Measurements from ENCODE around the gene TMCC1. TPM values are rescaled to one million over a fixed set of nuclear protein-coding genes. Genes with fewer than 3 reads are reported as not detected.

Gene TMCC1
- total and polyA plus RNA-seq, 10 of the 15 experiments (the other 5 are each of a cell fraction or from before 2014, with no cell fraction given): 2.3 to 21.1 (median 8.4) TPM

- no peak for DNase-seq (ENCODE audit: low read depth, low spot score)
- Histone ChIP-seq H3K79me2 (ENCODE audit: control insufficient read depth, insufficient read depth, low read length) (no peaks in the 10 kb centered on the region), H3K4me1 (ENCODE audit: control insufficient read depth, insufficient read depth, low read length) (no peaks in the 10 kb centered on the region), H3K4me3 (no peak overlapping the region), H4K20me1 (ENCODE audit: control insufficient read depth, insufficient read depth) (no peaks in the 10 kb centered on the region), H3K4me2 (ENCODE audit: control insufficient read depth, insufficient read depth) (no peak overlapping the region), H3K27me3 (replicated peaks in 1 of 2; ENCODE audit: control insufficient read depth in 2 of 2, insufficient read depth in 2 of 2, low read length in 1 of 2) (no peaks in the 10 kb centered on the region), H3K9ac (ENCODE audit: control insufficient read depth, insufficient read depth, low read length) (no peak overlapping the region), H3K9me3 (replicated peaks; ENCODE audit: control insufficient read depth, insufficient read depth, low read length) (no peaks in the 10 kb centered on the region), H3K36me3 (ENCODE audit: control insufficient read depth in 2 of 2, insufficient read depth in 2 of 2, low read length in 1 of 2) (no peaks in the 10 kb centered on the region), H3K27ac (ENCODE audit: control insufficient read depth, insufficient read depth) (no peak overlapping the region), H2AFZ (ENCODE audit: control insufficient read depth, low read depth, low read length) (no peak overlapping the region)
- in situ Hi-C loops (cut with MboI): no loop called here
- POLR2A ChIA-PET: no interaction called here
- no peak for TF ChIP-seq SIN3A (IDR thresholded peaks at IDR 0.05; ENCODE audit: low read depth, low read length)
- TF ChIP-seq HDAC2 (IDR thresholded peaks at IDR 0.05): no peak
- TF ChIP-seq ZNF687 (IDR thresholded peaks at IDR 0.05): no peak
- RAD21 ChIA-PET (ENCODE audit: unreplicated experiment): no interaction called here
- no peak for FAIRE-seq
- CTCF ChIA-PET: no interaction called here
- WGBS (ENCODE audit: insufficient coverage, insufficient replicate concordance, low lambda C conversion rate, missing lambda C conversion rate): 100% methylated on average over 1 of the region's 1 CpG
- SMC1A ChIA-PET (ENCODE audit: uncharacterized antibody, unreplicated experiment): no interaction called here
- no TSS peak for BruUV-seq (replicated peaks)
- intact Hi-C loops (cut with micrococcal nuclease; ENCODE audit: unreplicated experiment): no loop called here
- ATAC-seq: no peak
Measured at GRCh38 chr3:129732200-129732876, 161.2 kb downstream of the TMCC1 start.

Measured in GM12878 (cell line).